AG09319 (cell line): ENCODE results near the gene SLX4IP.

Experiments used
- DNase-seq: peaks from one replicate; pipeline ENCODE4 v3.0.0-alpha.2; 2010; ENCODE audit warnings: low read depth; ENCODE audit errors: extremely low read depth
- CTCF ChIP-seq: IDR thresholded peaks from 2 replicates; pipeline ENCODE4 v1.5.1; 2011; ENCODE audit warnings: low read depth, mild to moderate bottlenecking, inconsistent platforms, low read length, moderate library complexity

The SLX4IP gene

GRCh38 chr20:10661261-10661660 lies 226.2 kb downstream of the SLX4IP start:
- TF ChIP-seq CTCF = no peak
- DNase-seq = no peak

GRCh38 chr20:10662151-10662550 lies 227.0 kb downstream of the SLX4IP start:
- DNase-seq = no peak
- no peak for TF ChIP-seq CTCF

- no peak for TF ChIP-seq CTCF
These were observed 227.8 kb downstream of the SLX4IP start for GRCh38 chr20:10662661-10663458.

GRCh38 chr20:10663756-10664155 lies 228.7 kb downstream of the SLX4IP start:
- TF ChIP-seq CTCF = no peak
- no peak for DNase-seq

More at GRCh38 chr20:10662661-10663458, 227.8 kb downstream of the SLX4IP start:
- no peak for DNase-seq

- DNase-seq = no peak
- TF ChIP-seq CTCF = no peak
These were observed 230.0 kb downstream of the SLX4IP start for GRCh38 chr20:10665027-10665561.

GRCh38 chr20:10665791-10666190 lies 230.7 kb downstream of the SLX4IP start:
- DNase-seq = no peak
- TF ChIP-seq CTCF = no peak

- no peak for TF ChIP-seq CTCF
- DNase-seq = no peak
These were observed 231.3 kb downstream of the SLX4IP start for GRCh38 chr20:10666221-10667076.
